ENCODE data around the gene CHRNB1. TPM values are rescaled to one million over a fixed set of nuclear protein-coding genes. Genes with fewer than 3 reads are reported as not detected.

CHRNB1 gene
- total and polyA plus RNA-seq, 2 experiments from 2014 or later: 11.1 to 11.2 TPM

GRCh38 chr17:7467498-7467897 lies 22.6 kb downstream of the CHRNB1 start:
- H3K36me3 ChIP-seq (ENCODE audit: insufficient read depth): no peaks in the 10 kb centered on the region
- Mint-ChIP-seq H3K36me3 (ENCODE audit: low read depth) (peaks cover 7% of the 10 kb centered on the region), H3K4me3 (no peak overlapping the region), H3K27me3 (ENCODE audit: insufficient read depth, low read depth, poor library complexity) (peaks cover 10% of the 10 kb centered on the region), H3K27ac (no peak overlapping the region), H3K4me1 (peaks cover 8% of the 10 kb centered on the region; the same call in 2 of the 3 replicates), H3K9me3 (no peaks in the 10 kb centered on the region)
- H2AFZ ChIP-seq: no peak overlapping the region
- H4K20me1 ChIP-seq (replicated peaks; ENCODE audit: insufficient read depth): no peaks in the 10 kb centered on the region
- H3K79me2 ChIP-seq (replicated peaks; ENCODE audit: insufficient read depth): 0 out of 2 replicates have a peak, but pooled peaks cover 11% of the 10 kb centered on the region
- no peak overlapping the region for H3K4me3 ChIP-seq
- no peak overlapping the region for H3K27ac ChIP-seq (ENCODE audit: low read depth)
- H3K27me3 ChIP-seq (ENCODE audit: insufficient read depth): no peaks in the 10 kb centered on the region
- TF ChIP-seq ETS1 (IDR thresholded peaks at IDR 0.05): no peak
- TF ChIP-seq CREB1 (CRISPR knock-in tag; IDR thresholded peaks at IDR 0.05; ENCODE audit: low read depth): no peak
- TF ChIP-seq POLR2AphosphoS5 (IDR thresholded peaks at IDR 0.05; ENCODE audit: low read depth): no peak
- TF ChIP-seq NANOG (IDR thresholded peaks at IDR 0.05; ENCODE audit: borderline replicate concordance): no peak
- no peak for TF ChIP-seq ZNF331 (CRISPR knock-in tag; IDR thresholded peaks at IDR 0.05; ENCODE audit: low read depth)
- no peak for TF ChIP-seq STAT1 (IDR thresholded peaks at IDR 0.05; ENCODE audit: unreplicated experiment)
- no peak for TF ChIP-seq REST (IDR thresholded peaks at IDR 0.05; ENCODE audit: unreplicated experiment)
- no peak for TF ChIP-seq EZH2 (IDR thresholded peaks at IDR 0.05; ENCODE audit: low read depth, unreplicated experiment)
- TF ChIP-seq JUNB (IDR thresholded peaks at IDR 0.05; ENCODE audit: unreplicated experiment): no peak
- TF ChIP-seq EZH2phosphoT487 (IDR thresholded peaks at IDR 0.05; ENCODE audit: unreplicated experiment): no peak
- TF ChIP-seq ZNF114 (CRISPR knock-in tag; IDR thresholded peaks at IDR 0.05): no peak
- no peak for TF ChIP-seq ZNF462 (CRISPR knock-in tag; IDR thresholded peaks at IDR 0.05)
- TF ChIP-seq CTCF (conservative IDR thresholded peaks at IDR 0.05; ENCODE audit: low read depth in 2 of 2): no peak
- no peak for ATAC-seq
- no peak overlapping the region for H3K4me2 ChIP-seq
- no peak for DNase-seq (ENCODE audit: low spot score)
- H3K4me1 ChIP-seq (ENCODE audit: insufficient read depth): peaks cover 4% of the 10 kb centered on the region; the same call in 1 of the 2 replicates
- H3F3A ChIP-seq (replicated peaks; ENCODE audit: low read depth): no peaks in the 10 kb centered on the region
- no peaks in the 10 kb centered on the region for H3K9me2 ChIP-seq (ENCODE audit: insufficient read depth)

Measured in GM23338 (cell line).